H9 (cell line): ENCODE data around the gene ZC3H7B. TPM values are rescaled to one million over a fixed set of nuclear protein-coding genes. Genes with fewer than 3 reads are reported as not detected.

Experiments
- DNase-seq: peaks from one replicate; pipeline ENCODE4 v3.0.0-alpha.2; 2017
- H2AFZ ChIP-seq: one replicate; pipeline ENCODE4 v1.6.1; 2013; ENCODE audit warnings: mild to moderate bottlenecking, low read length, control low read depth, moderate library complexity
- H2AK5ac ChIP-seq: 2 replicates; pipeline ENCODE4 v1.6.1; 2013; ENCODE audit warnings: low read length, control low read depth, mixed read lengths; ENCODE audit not compliant: insufficient read length
- H2BK120ac ChIP-seq: one replicate; pipeline ENCODE4 v1.6.1; 2013; ENCODE audit warnings: low read depth, mild to moderate bottlenecking, low read length, control low read depth, inconsistent platforms; ENCODE audit not compliant: poor library complexity, severe bottlenecking
- H2BK12ac ChIP-seq: 2 replicates; pipeline ENCODE4 v1.6.1; 2013; ENCODE audit warnings: low read length, control low read depth, mixed read lengths, low read depth; ENCODE audit not compliant: insufficient read length
- H2BK15ac ChIP-seq: 2 replicates; pipeline ENCODE4 v1.6.1; 2013; ENCODE audit warnings: low read depth, low read length, control low read depth
- H2BK20ac ChIP-seq: one replicate; pipeline ENCODE4 v1.6.1; 2013; ENCODE audit warnings: low read depth, mild to moderate bottlenecking, low read length, control low read depth, inconsistent platforms; ENCODE audit not compliant: poor library complexity, severe bottlenecking
- H2BK5ac ChIP-seq: 2 replicates; pipeline ENCODE4 v1.6.1; 2013; ENCODE audit warnings: low read length, control low read depth, mixed read lengths; ENCODE audit not compliant: insufficient read length
- H3K14ac ChIP-seq: 2 replicates; pipeline ENCODE4 v1.6.1; 2013; ENCODE audit warnings: low read length, control low read depth; ENCODE audit not compliant: insufficient read depth
- H3K18ac ChIP-seq: 2 replicates; pipeline ENCODE4 v1.6.1; 2013; ENCODE audit warnings: low read depth, mild to moderate bottlenecking, mixed read lengths, low read length, control low read depth; ENCODE audit not compliant: insufficient read length
- H3K23ac ChIP-seq: 2 replicates; pipeline ENCODE4 v1.6.1; 2013; ENCODE audit warnings: low read length, control low read depth, mixed read lengths, low read depth; ENCODE audit not compliant: insufficient read length
- H3K23me2 ChIP-seq: 2 replicates; pipeline ENCODE4 v1.6.1; 2013; ENCODE audit warnings: low read depth, mild to moderate bottlenecking, mixed read lengths, low read length, control low read depth; ENCODE audit not compliant: insufficient read length, poor library complexity, severe bottlenecking
- H3K27ac ChIP-seq: 2 replicates; pipeline ENCODE4 v1.5.1; 2013; ENCODE audit warnings: low read length, control low read depth, mixed read lengths, low read depth; ENCODE audit not compliant: insufficient read length
- H3K27me3 ChIP-seq: 2 replicates; pipeline ENCODE4 v1.6.1; 2013; ENCODE audit warnings: low read length, control low read depth, inconsistent platforms; ENCODE audit not compliant: insufficient read depth
- H3K4ac ChIP-seq: 2 replicates; pipeline ENCODE4 v1.6.1; 2013; ENCODE audit warnings: low read depth, mild to moderate bottlenecking, control low read depth, inconsistent platforms, low read length, moderate library complexity
- H3K4me1 ChIP-seq: 2 replicates; pipeline ENCODE4 v1.6.1; 2013; ENCODE audit warnings: low read length, control low read depth, inconsistent platforms; ENCODE audit not compliant: insufficient read depth
- H3K4me2 ChIP-seq: 2 replicates; pipeline ENCODE4 v1.6.1; 2013; ENCODE audit warnings: low read length, control low read depth, mixed read lengths; ENCODE audit not compliant: insufficient read length, insufficient read depth
- H3K56ac ChIP-seq: 2 replicates; pipeline ENCODE4 v1.6.1; 2013; ENCODE audit warnings: low read depth, mild to moderate bottlenecking, mixed read lengths, low read length, control low read depth; ENCODE audit not compliant: insufficient read length
- H3K79me1 ChIP-seq: 2 replicates; pipeline ENCODE4 v1.6.1; 2013; ENCODE audit warnings: low read depth, mild to moderate bottlenecking, moderate library complexity, low read length, control low read depth, inconsistent platforms; ENCODE audit not compliant: insufficient read depth, poor library complexity, severe bottlenecking
- H3K79me2 ChIP-seq: 2 replicates; pipeline ENCODE4 v1.6.1; 2013; ENCODE audit warnings: low read length, control low read depth, inconsistent platforms; ENCODE audit not compliant: insufficient read depth
- H3K9ac ChIP-seq: 2 replicates; pipeline ENCODE4 v1.6.1; 2013; ENCODE audit warnings: low read length, control low read depth, mixed read lengths; ENCODE audit not compliant: insufficient read length; ENCODE audit errors: extremely low read depth
- H3K9me3 ChIP-seq: one replicate; pipeline ENCODE4 v1.6.1; 2013; ENCODE audit warnings: low read depth, low read length, inconsistent platforms; ENCODE audit not compliant: control insufficient read depth
- H3T11ph ChIP-seq: one replicate; pipeline ENCODE4 v1.6.1; 2013; ENCODE audit warnings: mild to moderate bottlenecking, low read length, control low read depth, inconsistent platforms
- H4K20me1 ChIP-seq: one replicate; pipeline ENCODE4 v1.6.1; 2013; ENCODE audit not compliant: control insufficient read depth, insufficient read length, insufficient read depth
- H4K5ac ChIP-seq: 2 replicates; pipeline ENCODE4 v1.6.1; 2013; ENCODE audit warnings: low read depth, mild to moderate bottlenecking, mixed read lengths, low read length, control low read depth; ENCODE audit not compliant: insufficient read length
- H4K8ac ChIP-seq: replicated peaks from 2 replicates; pipeline ENCODE4 v1.6.1; 2013; ENCODE audit warnings: low read length, control low read depth, mixed read lengths, low read depth; ENCODE audit not compliant: insufficient read length
- H4K91ac ChIP-seq: 2 replicates; pipeline ENCODE4 v1.6.1; 2013; ENCODE audit warnings: low read depth, mild to moderate bottlenecking, moderate library complexity, mixed read lengths, low read length, control low read depth; ENCODE audit not compliant: insufficient read length
- H3K27ac Mint-ChIP-seq, 3 experiments: 2 replicates in 2 of 3; 3 replicates in 1 of 3; pipeline ENCODE4 v1.8.0; 2020 to 2021; ENCODE audit warnings: mixed read lengths in 3 of 3, mild to moderate bottlenecking in 1 of 3, moderate library complexity in 1 of 3
- H3K27me3 Mint-ChIP-seq: 2 replicates; pipeline ENCODE4 v1.8.0; 2021; ENCODE audit warnings: low read depth, mild to moderate bottlenecking, moderate library complexity, mixed read lengths
- H3K36me3 Mint-ChIP-seq, 3 experiments: 2 replicates in 2 of 3; 3 replicates in 1 of 3; pipeline ENCODE4 v1.8.0; 2020 to 2021; ENCODE audit warnings: low read depth in 3 of 3, mixed read lengths in 3 of 3; ENCODE audit not compliant: insufficient read depth in 1 of 3
- H3K4me1 Mint-ChIP-seq, 2 experiments: 2 replicates each; pipeline ENCODE4 v1.8.0; 2020; ENCODE audit warnings: mixed read lengths in 2 of 2
- H3K4me3 Mint-ChIP-seq, 2 experiments: 2 replicates in 1 of 2; 3 replicates in 1 of 2; pipeline ENCODE4 v1.8.0; 2020 to 2021; ENCODE audit warnings: mild to moderate bottlenecking in 2 of 2, mixed read lengths in 2 of 2, moderate library complexity in 1 of 2
- H3K9me3 Mint-ChIP-seq, 2 experiments: 2 replicates in 1 of 2; 3 replicates in 1 of 2; pipeline ENCODE4 v1.8.0; 2020; ENCODE audit warnings: mild to moderate bottlenecking in 2 of 2, mixed read lengths in 2 of 2, moderate library complexity in 1 of 2
- WGBS: extraction: QIAGEN DNeasy Blood & Tissue Kit; methylation state at CpG from one replicate; pipeline ENCODE4 v1.1.7; 2013; ENCODE audit warnings: missing lambda C conversion rate, low lambda C conversion rate, mixed read lengths; ENCODE audit not compliant: insufficient read length; ENCODE audit errors: extremely low coverage; 5-methylcytosine and 5-hydroxymethylcytosine counted together
- total RNA-seq: library from RNA; stranded (reverse); gene quantifications from 2 replicates; pipeline ENCODE4 v1.2.1, GENCODE V29; 2021
- TF ChIP-seq, protein P1 (sequence below): fragments of 200-600 bp; sonication (generic); conservative IDR thresholded peaks from 3 replicates; pipeline ENCODE4 v1.8.0; 2021; ENCODE audit warnings: antibody characterized with exemption, mild to moderate bottlenecking

The ZC3H7B gene
- total RNA-seq, 1 experiment from 2014 or later = 69.3 TPM

DNA sequence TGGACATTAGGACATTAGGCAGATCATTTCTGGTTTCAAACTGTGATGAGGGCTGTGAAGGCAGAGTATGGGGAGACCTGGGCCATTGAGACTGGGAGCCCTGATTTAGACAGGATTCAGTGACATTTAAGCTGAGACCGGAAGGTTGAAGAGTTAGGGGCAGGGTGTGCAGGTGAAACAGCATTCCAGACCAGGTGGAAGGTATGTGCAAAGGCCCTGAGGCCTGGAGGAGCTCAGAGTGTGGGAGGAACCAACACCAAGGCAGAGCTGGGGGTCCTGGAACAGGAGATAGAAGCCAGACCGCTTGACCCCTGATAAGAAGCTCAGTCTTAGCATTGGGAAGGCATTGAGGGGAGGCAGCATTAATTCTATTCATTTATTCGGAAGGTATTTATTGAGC lies 32.5 kb downstream of the ZC3H7B start:
- Histone ChIP-seq H3K9me3 (no peaks in the 10 kb centered on the region), H4K20me1 (no peaks in the 10 kb centered on the region), H3K4ac (no peak overlapping the region), H3T11ph (no peak overlapping the region), H3K9ac (no peak overlapping the region), H3K27me3 (no peaks in the 10 kb centered on the region), H4K91ac (no peak overlapping the region), H2BK120ac (no peak overlapping the region), H3K23ac (no peak overlapping the region), H2BK15ac (no peak overlapping the region), H2AFZ (no peak overlapping the region), H3K27ac (no peak overlapping the region), H3K14ac (no peak overlapping the region), H3K18ac (no peak overlapping the region), H3K23me2 (no peaks in the 10 kb centered on the region), H2BK20ac (no peak overlapping the region), H3K4me1 (no peaks in the 10 kb centered on the region), H2AK5ac (no peak overlapping the region), H3K56ac (no peak overlapping the region), H4K8ac (no peak overlapping the region), H2BK12ac (no peak overlapping the region), H3K79me1 (no peaks in the 10 kb centered on the region), H3K4me2 (no peak overlapping the region), H2BK5ac (no peak overlapping the region), H3K79me2 (no peaks in the 10 kb centered on the region), H4K5ac (no peak overlapping the region)
- peaks cover 7 to 11% of the 10 kb centered on the region in 2 experiments for H3K4me1 Mint-ChIP-seq
- no peak for DNase-seq
- TF ChIP-seq, protein P1, sequence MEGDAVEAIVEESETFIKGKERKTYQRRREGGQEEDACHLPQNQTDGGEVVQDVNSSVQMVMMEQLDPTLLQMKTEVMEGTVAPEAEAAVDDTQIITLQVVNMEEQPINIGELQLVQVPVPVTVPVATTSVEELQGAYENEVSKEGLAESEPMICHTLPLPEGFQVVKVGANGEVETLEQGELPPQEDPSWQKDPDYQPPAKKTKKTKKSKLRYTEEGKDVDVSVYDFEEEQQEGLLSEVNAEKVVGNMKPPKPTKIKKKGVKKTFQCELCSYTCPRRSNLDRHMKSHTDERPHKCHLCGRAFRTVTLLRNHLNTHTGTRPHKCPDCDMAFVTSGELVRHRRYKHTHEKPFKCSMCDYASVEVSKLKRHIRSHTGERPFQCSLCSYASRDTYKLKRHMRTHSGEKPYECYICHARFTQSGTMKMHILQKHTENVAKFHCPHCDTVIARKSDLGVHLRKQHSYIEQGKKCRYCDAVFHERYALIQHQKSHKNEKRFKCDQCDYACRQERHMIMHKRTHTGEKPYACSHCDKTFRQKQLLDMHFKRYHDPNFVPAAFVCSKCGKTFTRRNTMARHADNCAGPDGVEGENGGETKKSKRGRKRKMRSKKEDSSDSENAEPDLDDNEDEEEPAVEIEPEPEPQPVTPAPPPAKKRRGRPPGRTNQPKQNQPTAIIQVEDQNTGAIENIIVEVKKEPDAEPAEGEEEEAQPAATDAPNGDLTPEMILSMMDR = no peak
- H3K4me3 Mint-ChIP-seq = no peak overlapping the region
- H3K9me3 Mint-ChIP-seq = no peaks in the 10 kb centered on the region
- peaks cover 14 to 57% (median 44%) of the 10 kb centered on the region in 3 experiments; a peak in 6 of 7 replicates for H3K36me3 Mint-ChIP-seq
- peak overlapping the region in 1 of 3 experiments; percentile 81; a peak in 5 of 7 replicates for H3K27ac Mint-ChIP-seq
- no CpG with 5 or more reads among the region's 3 CpGs for WGBS
- H3K27me3 Mint-ChIP-seq = no peaks in the 10 kb centered on the region
